D721Med (cell line): Measurements from ENCODE around the gene RIMS3.
A peak's percentile ranks its signal among the peaks of the same experiment; 100 is the strongest.

Experiments
- DNase-seq: peaks from one replicate; pipeline ENCODE4 v3.0.0; 2011; ENCODE audit warnings: low spot score; ENCODE audit not compliant: insufficient read length
- FAIRE-seq: peaks from 2 replicates; lab custom pipeline; 2011; peaks lifted over from hg19 to GRCh38; lab: Jason Lieb, UNC
- TF ChIP-seq, protein P1 (sequence below): IDR thresholded peaks from 2 replicates; pipeline ENCODE4 v1.5.1; 2012; ENCODE audit warnings: mild to moderate bottlenecking, control low read depth; ENCODE audit not compliant: insufficient read depth; ENCODE audit errors: missing control alignments

Gene RIMS3

DNA sequence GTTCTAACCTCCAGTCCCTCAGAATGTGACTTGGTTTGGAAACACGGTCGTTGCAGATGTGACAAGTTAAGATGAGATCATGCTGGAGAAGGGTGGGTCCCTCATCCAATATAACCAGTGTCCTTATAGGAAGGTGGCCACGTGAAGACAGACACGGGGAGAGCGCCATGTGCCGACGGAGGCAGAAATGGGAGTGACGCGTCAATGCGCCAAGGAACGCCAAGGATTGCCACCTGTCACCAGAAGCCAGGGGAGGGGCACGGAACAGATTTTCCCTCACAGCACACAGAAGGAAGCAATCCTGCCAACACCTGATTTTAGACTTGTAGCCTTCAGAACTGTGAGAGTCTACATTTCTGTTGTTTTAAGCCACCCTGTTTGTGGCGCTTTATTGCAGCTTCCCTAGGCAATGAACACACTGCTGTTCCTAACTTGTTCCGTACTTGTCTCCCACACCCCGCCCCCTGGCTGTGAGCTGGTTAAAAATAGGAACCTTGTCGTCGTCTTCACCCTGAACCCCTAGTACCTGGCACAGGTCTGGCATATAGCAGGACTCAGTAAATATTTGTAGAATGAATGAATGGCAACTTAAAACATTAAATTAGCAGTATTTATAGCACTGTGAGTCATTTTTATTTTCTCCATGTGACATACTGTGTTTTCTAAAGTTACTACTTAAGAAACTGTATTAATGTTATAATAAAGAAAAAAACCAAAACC is 14.2 kb downstream of the RIMS3 start:
- DNase-seq = no peak
- TF ChIP-seq, protein P1, sequence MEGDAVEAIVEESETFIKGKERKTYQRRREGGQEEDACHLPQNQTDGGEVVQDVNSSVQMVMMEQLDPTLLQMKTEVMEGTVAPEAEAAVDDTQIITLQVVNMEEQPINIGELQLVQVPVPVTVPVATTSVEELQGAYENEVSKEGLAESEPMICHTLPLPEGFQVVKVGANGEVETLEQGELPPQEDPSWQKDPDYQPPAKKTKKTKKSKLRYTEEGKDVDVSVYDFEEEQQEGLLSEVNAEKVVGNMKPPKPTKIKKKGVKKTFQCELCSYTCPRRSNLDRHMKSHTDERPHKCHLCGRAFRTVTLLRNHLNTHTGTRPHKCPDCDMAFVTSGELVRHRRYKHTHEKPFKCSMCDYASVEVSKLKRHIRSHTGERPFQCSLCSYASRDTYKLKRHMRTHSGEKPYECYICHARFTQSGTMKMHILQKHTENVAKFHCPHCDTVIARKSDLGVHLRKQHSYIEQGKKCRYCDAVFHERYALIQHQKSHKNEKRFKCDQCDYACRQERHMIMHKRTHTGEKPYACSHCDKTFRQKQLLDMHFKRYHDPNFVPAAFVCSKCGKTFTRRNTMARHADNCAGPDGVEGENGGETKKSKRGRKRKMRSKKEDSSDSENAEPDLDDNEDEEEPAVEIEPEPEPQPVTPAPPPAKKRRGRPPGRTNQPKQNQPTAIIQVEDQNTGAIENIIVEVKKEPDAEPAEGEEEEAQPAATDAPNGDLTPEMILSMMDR = no peak
- FAIRE-seq = no peak

DNA sequence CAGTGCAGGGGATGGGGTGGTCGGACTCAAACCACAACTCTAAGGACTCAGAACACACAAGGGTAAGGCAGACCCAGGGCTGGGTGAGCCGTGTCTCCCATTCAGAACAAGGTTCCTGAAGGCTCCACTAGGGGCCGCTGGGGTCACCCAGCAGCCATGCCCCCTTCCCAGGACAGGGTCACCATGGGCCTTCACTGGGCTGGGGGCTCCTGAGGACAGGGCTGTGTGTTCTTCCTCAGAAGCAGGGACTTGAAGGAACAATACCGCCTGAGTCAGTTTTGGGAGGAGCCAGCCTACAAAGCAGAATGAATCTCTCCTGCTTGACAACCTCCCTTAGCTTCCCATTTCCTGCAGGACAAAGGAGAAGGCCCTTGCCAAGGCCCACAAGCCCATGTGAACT is 15.4 kb downstream of the RIMS3 start:
- FAIRE-seq (no peak), DNase-seq (no peak)
- TF ChIP-seq, protein P1 = peak; percentile 17

DNA sequence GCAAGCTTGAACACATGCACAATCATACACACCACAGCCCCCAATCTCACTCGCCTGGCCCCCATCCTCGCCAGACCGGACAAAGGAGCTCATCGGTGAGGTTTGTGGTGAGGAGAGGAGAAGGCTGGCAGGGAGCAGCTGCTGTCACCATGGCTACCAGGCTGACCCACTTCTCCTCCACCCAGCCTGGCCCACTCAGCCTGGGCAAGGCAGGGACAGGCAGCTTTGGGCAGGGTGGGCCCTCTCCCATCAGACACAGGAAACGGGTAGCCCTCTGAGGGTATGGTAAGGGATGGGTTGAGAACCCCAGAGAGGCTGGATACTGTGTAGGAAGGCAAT is 15.9 kb downstream of the RIMS3 start:
- no peak for DNase-seq
- FAIRE-seq = no peak
- TF ChIP-seq, protein P1 = no peak

DNA sequence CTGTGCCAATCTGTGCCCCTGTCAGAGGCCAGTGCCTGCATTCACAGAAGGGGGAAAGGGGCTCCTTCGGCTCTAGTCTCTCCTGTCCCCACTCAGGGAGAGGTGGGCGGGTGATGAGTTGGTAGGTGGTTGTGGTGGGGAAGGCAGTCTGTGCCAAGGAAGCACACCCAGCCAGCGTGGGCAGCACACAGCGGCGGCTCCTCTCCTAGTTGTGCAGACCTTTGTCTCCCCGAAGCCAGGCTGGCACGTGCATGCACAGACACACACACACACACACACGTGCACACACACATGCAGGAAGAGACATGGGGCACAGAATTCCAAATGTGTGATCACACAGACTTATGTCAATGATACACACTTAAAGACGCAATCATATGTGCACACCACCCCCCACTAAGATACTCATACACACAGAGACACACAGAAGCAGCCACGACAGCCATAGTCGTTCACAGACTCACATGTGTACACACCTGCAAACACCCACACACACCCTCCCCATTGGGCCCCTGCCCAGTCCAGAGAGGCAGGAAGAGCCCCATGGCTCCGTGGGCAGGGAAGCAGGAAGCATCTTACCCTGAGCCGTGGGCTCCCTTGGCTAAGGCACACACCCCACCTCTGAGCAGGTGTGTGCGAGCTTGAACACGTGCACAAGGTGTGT is 16.4 kb downstream of the RIMS3 start:
- no peak for FAIRE-seq
- TF ChIP-seq, protein P1 = no peak
- DNase-seq = no peak

DNA sequence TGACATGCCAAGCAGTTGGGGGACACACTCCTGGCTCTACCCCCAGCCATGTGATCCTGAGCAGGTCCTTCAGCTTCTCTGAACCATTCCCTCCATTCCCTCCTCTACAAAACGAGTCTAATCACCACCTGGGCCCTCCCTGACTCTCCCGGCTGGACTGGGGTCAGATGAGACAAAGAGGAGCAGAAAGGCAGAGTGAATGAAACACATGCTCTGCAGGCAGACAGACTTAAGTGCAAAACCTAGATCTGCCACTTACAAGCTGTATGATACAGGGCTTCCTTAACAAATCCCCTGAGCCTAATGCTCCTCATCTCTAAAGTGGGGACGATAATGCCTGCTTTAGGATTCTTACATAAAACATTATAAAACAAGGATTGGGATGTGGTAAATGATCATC is 17.3 kb downstream of the RIMS3 start:
- TF ChIP-seq, protein P1 = no peak
- DNase-seq (no peak), FAIRE-seq (no peak)

DNA sequence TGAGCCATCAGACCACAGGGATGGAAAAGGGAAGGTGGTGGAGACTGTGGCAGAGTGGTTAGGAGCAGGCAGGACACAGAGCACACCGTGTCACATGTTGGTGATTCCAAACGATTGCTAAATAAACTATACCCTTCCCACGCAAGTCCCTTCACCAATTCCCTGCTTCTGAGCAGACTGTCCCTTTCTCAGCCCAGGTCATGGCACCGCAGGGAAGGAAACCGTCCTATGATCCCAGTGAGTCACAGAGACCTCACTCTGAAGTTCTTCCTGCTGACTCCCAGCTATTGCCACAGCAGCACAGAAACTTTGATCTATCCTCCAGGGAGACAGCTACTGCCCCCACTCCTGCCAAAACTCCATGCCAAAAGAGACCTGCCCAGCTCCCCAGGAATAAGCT is 19.2 kb downstream of the RIMS3 start:
- TF ChIP-seq, protein P1 = no peak
- FAIRE-seq (no peak), DNase-seq (no peak)

DNA sequence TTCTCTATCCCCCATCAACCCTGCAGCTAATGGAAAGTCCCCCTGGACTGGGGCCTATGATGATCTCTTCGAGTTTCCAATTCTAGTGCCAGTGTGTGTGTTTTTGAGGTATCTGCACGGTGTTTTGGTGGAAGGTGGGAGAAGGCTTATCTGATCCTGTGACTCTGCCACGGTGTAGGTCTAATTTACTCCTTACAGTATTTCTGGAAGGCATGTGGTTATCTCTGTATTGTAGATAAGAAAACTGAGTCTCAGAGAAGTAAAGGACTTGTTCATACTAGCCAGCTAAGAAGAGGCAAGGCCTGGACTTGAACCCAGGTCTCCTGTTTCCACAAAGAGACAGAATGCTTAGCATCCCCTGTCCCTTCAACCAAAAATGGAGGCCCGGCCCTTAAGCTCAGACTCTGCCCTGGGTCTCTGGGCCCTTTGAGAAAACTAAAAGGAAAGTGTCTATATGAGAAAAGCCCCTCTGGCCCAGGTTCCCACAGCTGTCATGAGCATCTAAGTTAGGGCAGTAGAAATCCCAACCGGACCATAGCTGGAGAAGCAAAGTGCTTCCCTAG is 20.3 kb downstream of the RIMS3 start:
- no peak for DNase-seq
- TF ChIP-seq, protein P1 = no peak
- FAIRE-seq = no peak
